Measurements from ENCODE around the gene CARD11. TPM values are rescaled to one million over a fixed set of nuclear protein-coding genes. Genes with fewer than 3 reads are reported as not detected.

Gene CARD11
- total RNA-seq, 1 experiment from 2014 or later, result 0.43 TPM

Other genes with a start within 250 kb of the CARD11 start
- gene GNA12, start 199.6 kb downstream of the CARD11 start, total RNA-seq (2014; rRNA removed; shearing (Covaris generic)), result 10.1 and 25.1 TPM in 2 replicates

Measured in HT1080 (cell line).